A549 (cell line): ENCODE results near the gene PPP1R9A.

Experiments
- BHLHE40 ChIP-seq: IDR thresholded peaks from 2 replicates; pipeline ENCODE4 v1.6.1; 2012; ENCODE audit warnings: low read depth, low read length, inconsistent platforms
- CTCF ChIP-seq: fragments of >200 bp; sonication (Bioruptor Twin); formaldehyde crosslinking; IDR thresholded peaks from 3 replicates; pipeline ENCODE4 v1.5.1; 2016
- ESRRA ChIP-seq: fragments of 150-350 bp; IDR thresholded peaks from 2 replicates; pipeline ENCODE4 v1.6.1; 2014; ENCODE audit warnings: mild to moderate bottlenecking, low read length, borderline replicate concordance
- GATA3 ChIP-seq: IDR thresholded peaks from 2 replicates; pipeline ENCODE4 v1.6.1; 2012; ENCODE audit warnings: borderline replicate concordance
- HOXA7 ChIP-seq: fragments of 250-450 bp; sonication (Bioruptor Pico); IDR thresholded peaks from 2 replicates; pipeline ENCODE4 v1.5.0; 2020; ENCODE audit warnings: mild to moderate bottlenecking, moderate library complexity
- MAX ChIP-seq: IDR thresholded peaks from 2 replicates; pipeline ENCODE4 v1.6.1; 2012
- NFE2L2 ChIP-seq: fragments of 150-350 bp; conservative IDR thresholded peaks from 2 replicates; pipeline ENCODE4 v1.6.1; 2014; ENCODE audit warnings: low read length
- POLR2A ChIP-seq: IDR thresholded peaks from 2 replicates; pipeline ENCODE4 v1.6.1; 2012; ENCODE audit warnings: mild to moderate bottlenecking, low read length
- RAD21 ChIP-seq, 2 experiments: fragments of >200 bp in 1 of 2; sonication (Bioruptor Twin) in 1 of 2; formaldehyde crosslinking in 1 of 2; IDR thresholded peaks in 1 of 2; conservative IDR thresholded peaks in 1 of 2; 2 replicates in 1 of 2; 3 replicates in 1 of 2; pipeline ENCODE4 v1.6.1; 2012 to 2018; ENCODE audit warnings: inconsistent platforms in 1 of 2
- RARB ChIP-seq: fragments of 250-450 bp; sonication (Bioruptor Pico); IDR thresholded peaks from 2 replicates; pipeline ENCODE4 v1.8.0; 2021; ENCODE audit warnings: mild to moderate bottlenecking, moderate library complexity
- SMC3 ChIP-seq: fragments of >200 bp; sonication (Bioruptor Twin); formaldehyde crosslinking; IDR thresholded peaks from 3 replicates; pipeline ENCODE4 v1.6.1; 2018; ENCODE audit warnings: inconsistent platforms

DNA sequence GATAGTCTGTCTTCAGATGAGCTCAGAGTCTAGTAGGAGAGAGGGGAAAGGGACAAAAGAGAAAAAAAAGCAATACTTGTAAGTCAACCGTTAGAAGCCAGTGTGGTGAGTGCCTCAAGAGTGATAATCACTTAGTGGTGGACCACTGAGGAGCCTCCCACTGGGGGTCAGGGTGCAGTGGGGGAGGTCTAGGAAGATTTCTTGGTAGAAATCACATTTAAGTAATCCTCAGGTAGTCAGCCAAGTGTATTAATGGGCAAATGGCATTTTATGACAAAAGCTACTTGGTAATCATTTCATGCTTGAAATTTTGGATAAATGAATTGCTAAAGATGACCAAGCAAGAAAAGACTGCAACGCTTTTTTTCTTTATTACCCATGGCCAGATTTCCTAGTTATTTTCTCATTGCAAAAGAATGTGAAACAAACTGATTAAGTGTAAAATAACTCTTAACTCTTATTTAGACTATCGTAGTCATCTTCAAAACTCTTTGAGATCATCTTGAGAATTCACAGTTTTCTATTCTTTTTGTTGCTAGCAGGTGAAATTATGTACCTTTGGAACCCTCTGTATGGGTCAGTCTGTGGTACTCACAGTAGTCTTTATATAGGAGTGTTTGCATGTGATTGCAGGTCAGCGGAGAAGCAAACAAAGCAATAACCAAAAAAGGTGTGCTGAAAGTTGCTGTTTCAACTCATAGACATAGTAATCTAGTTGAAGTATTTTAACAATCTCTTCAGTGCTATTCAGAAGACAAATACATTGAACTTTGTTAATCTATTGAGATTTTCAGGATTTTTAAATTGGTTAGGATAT is 63.9 kb downstream of the PPP1R9A start:
- TF ChIP-seq NFE2L2 (no peak), POLR2A (no peak), RARB (no peak), CTCF (no peak), SMC3 (no peak), BHLHE40 (no peak), HOXA7 (no peak), ESRRA (no peak), MAX (no peak), GATA3 (no peak), RAD21 (conservative IDR thresholded peaks at IDR 0.05 in 1 of 2, IDR thresholded peaks at IDR 0.05 in 1 of 2) (no peak)
